Measurements from ENCODE around the gene IQUB.

- TF ChIP-seq CTCF (IDR thresholded peaks at IDR 0.05; ENCODE audit: extremely low read depth in 1 of 2, insufficient read depth in 1 of 2, low read depth in 1 of 2, low read length in 2 of 2) (no peak), POLR2A (IDR thresholded peaks at IDR 0.05; ENCODE audit: low read depth, low read length) (no peak), MAX (IDR thresholded peaks at IDR 0.05; ENCODE audit: insufficient read depth, insufficient read length) (no peak), POLR2AphosphoS5 (IDR thresholded peaks at IDR 0.05; ENCODE audit: insufficient read depth, low read depth, low read length) (no peak), MYC (IDR thresholded peaks at IDR 0.05; ENCODE audit: low read depth, low read length) (no peak), JUN (IDR thresholded peaks at IDR 0.05; ENCODE audit: borderline replicate concordance, insufficient read depth, insufficient read length, low read depth) (no peak), EZH2 (IDR thresholded peaks at IDR 0.05; ENCODE audit: borderline replicate concordance, low read depth, low read length, severe bottlenecking) (no peak), FOS (IDR thresholded peaks at IDR 0.05; ENCODE audit: borderline replicate concordance, insufficient read depth, low read length) (no peak), GATA2 (IDR thresholded peaks at IDR 0.05; ENCODE audit: insufficient read depth, insufficient read length, low read depth, low read length) (no peak)
Measured at GRCh38 chr7:123573896-123574467, 39.6 kb upstream of the IQUB start.

All from endothelial cell of umbilical vein (primary cell).